Breast epithelium (tissue), 4 donors: ENCODE data around the gene ADD2. TPM values are rescaled to one million over a fixed set of nuclear protein-coding genes. Genes with fewer than 3 reads are reported as not detected.
"Not testable (repeated sequence)": the region's sequence is repeated elsewhere in the genome, so short reads cannot be mapped to it uniquely, and the experiment has no call there.

Experiments
- DNase-seq, 2 donors: peaks; one replicate each; pipeline ENCODE4 v3.0.0-alpha.2; 2019; ENCODE audit warnings: low spot score in 2 of 2
- H3K27ac ChIP-seq, 2 donors: fragments of 200-600 bp; sonication (generic) in 1 of 2; one replicate each; pipeline ENCODE4 v1.5.1; 2016 to 2019; ENCODE audit warnings: mild to moderate bottlenecking in 1 of 2
- H3K27me3 ChIP-seq, 2 donors: fragments of 200-600 bp; sonication (generic) in 1 of 2; one replicate each; pipeline versions ENCODE4 v1.5.1 to v1.6.0; 2017 to 2019; ENCODE audit warnings: control low read depth in 1 of 2, mild to moderate bottlenecking in 1 of 2
- H3K36me3 ChIP-seq: fragments of 200-600 bp; one replicate; pipeline ENCODE4 v1.5.1; 2019
- H3K4me1 ChIP-seq, 2 donors: fragments of 200-600 bp; sonication (generic); one replicate each; pipeline ENCODE4 v1.5.1; 2016 to 2019; ENCODE audit warnings: control low read depth in 1 of 2
- H3K4me3 ChIP-seq, 3 donors: fragments of 200-600 bp; sonication (generic); 1 replicate in 2 of 3; 2 replicates in 1 of 3; pipeline ENCODE4 v1.5.1; 2016 to 2019; ENCODE audit warnings: mild to moderate bottlenecking in 3 of 3, moderate library complexity in 2 of 3
- H3K9me3 ChIP-seq, 2 donors: fragments of 200-600 bp; sonication (generic) in 1 of 2; one replicate each; pipeline ENCODE4 v1.5.1; 2016 to 2019; ENCODE audit warnings: control low read depth in 1 of 2
- CTCF ChIP-seq, 3 donors: fragments of 450-650 bp; IDR thresholded peaks; one replicate each; pipeline ENCODE4 v1.5.1; 2016 to 2017; ENCODE audit warnings: antibody characterized with exemption in 3 of 3, mild to moderate bottlenecking in 3 of 3, moderate library complexity in 3 of 3
- POLR2A ChIP-seq: fragments of 450-650 bp; IDR thresholded peaks from one replicate; pipeline ENCODE4 v1.6.1; 2016; ENCODE audit warnings: antibody characterized with exemption, mild to moderate bottlenecking, moderate library complexity
- POLR2AphosphoS5 ChIP-seq, 3 donors: sonication (generic); formaldehyde crosslinking; IDR thresholded peaks; one replicate each; pipeline ENCODE4 v1.6.1; 2017; ENCODE audit warnings: antibody characterized with exemption in 3 of 3
- intact Hi-C: fragments of 100-400 bp; cut with DNase I; formaldehyde crosslinking; loops from one replicate; pipeline ENCODE4 v1.15.1; 2023; ENCODE audit warnings: low total_unique reads
- total RNA-seq, 3 donors: library from RNA; depleted of rRNA; stranded (reverse); fragments of >200 nt; gene quantifications; one replicate each; pipeline ENCODE4 v1.1.0, GENCODE V29; 2016

Gene ADD2
- total RNA-seq, 3 donors from 2014 or later, result 1.3 to 2.3 (median 1.9) TPM

GRCh38 chr2:70799706-70800105 is 31.7 kb upstream of the ADD2 start:
- DNase-seq, result no peak
- no peak for TF ChIP-seq CTCF (IDR thresholded peaks at IDR 0.05)
- TF ChIP-seq POLR2A, result no peak
- no peak for TF ChIP-seq POLR2AphosphoS5 (IDR thresholded peaks at IDR 0.05)
- Histone ChIP-seq H3K9me3 (no peaks in the 10 kb centered on the region), H3K4me1 (no peaks in the 10 kb centered on the region), H3K36me3 (no peaks in the 10 kb centered on the region), H3K27me3 (no peaks in the 10 kb centered on the region), H3K27ac (no peak overlapping the region), H3K4me3 (no peak overlapping the region)
- intact Hi-C loops, result no loop called here

GRCh38 chr2:70797996-70798395 is 30.0 kb upstream of the ADD2 start:
- H3K27me3 ChIP-seq, DNase-seq, H3K36me3 ChIP-seq, H3K4me3 ChIP-seq, intact Hi-C loops, H3K4me1 ChIP-seq, H3K27ac ChIP-seq, H3K9me3 ChIP-seq: not testable (repeated sequence)

GRCh38 chr2:70797506-70797905 is 29.5 kb upstream of the ADD2 start:
- Histone ChIP-seq H3K4me1 (no peaks in the 10 kb centered on the region), H3K36me3 (no peaks in the 10 kb centered on the region)
- intact Hi-C loops, result no loop called here

GRCh38 chr2:70796262-70796661 is 28.3 kb upstream of the ADD2 start:
- no peak overlapping the region for H3K4me3 ChIP-seq
- no peak overlapping the region for H3K27ac ChIP-seq
- H3K9me3 ChIP-seq, result no peaks in the 10 kb centered on the region
- H3K36me3 ChIP-seq, result no peaks in the 10 kb centered on the region
- intact Hi-C loops, result no loop called here
- H3K4me1 ChIP-seq, result no peaks in the 10 kb centered on the region
- peaks cover 0 to 8% of the 10 kb centered on the region in 2 donors for H3K27me3 ChIP-seq
- no peak for DNase-seq
- TF ChIP-seq CTCF (IDR thresholded peaks at IDR 0.05) (no peak), POLR2A (no peak), POLR2AphosphoS5 (IDR thresholded peaks at IDR 0.05) (no peak)

More at GRCh38 chr2:70797506-70797905, 29.5 kb upstream of the ADD2 start:
- TF ChIP-seq POLR2A, result no peak
- TF ChIP-seq POLR2AphosphoS5 (IDR thresholded peaks at IDR 0.05), result no peak
- no peak for TF ChIP-seq CTCF (IDR thresholded peaks at IDR 0.05)
- no peak overlapping the region for H3K27ac ChIP-seq
- H3K27me3 ChIP-seq, result peaks cover 0 to 5% of the 10 kb centered on the region in 2 donors
- DNase-seq, result no peak
- H3K9me3 ChIP-seq, result no peaks in the 10 kb centered on the region
- no peak overlapping the region for H3K4me3 ChIP-seq

GRCh38 chr2:70795164-70795995 is 27.4 kb upstream of the ADD2 start:
- intact Hi-C loops, result no loop called here
- TF ChIP-seq POLR2A, result no peak
- TF ChIP-seq POLR2AphosphoS5 (IDR thresholded peaks at IDR 0.05), result no peak
- TF ChIP-seq CTCF (IDR thresholded peaks at IDR 0.05), result no peak
- no peaks in the 10 kb centered on the region for H3K9me3 ChIP-seq
- no peaks in the 10 kb centered on the region for H3K36me3 ChIP-seq
- H3K4me3 ChIP-seq, result no peak overlapping the region
- no peak for DNase-seq
- H3K4me1 ChIP-seq, result no peaks in the 10 kb centered on the region
- peaks cover 0 to 17% of the 10 kb centered on the region in 2 donors for H3K27me3 ChIP-seq
- no peak overlapping the region for H3K27ac ChIP-seq
